Loucy (cell line): ENCODE measurements around the gene KRTAP5-1.
A peak's percentile ranks its signal among the peaks of the same experiment; 100 is the strongest.

ENCODE experiments used
- H2AFZ ChIP-seq: fragments of 200-600 bp; sonication (generic); 2 replicates; pipeline ENCODE4 v1.6.0; 2016; ENCODE audit warnings: antibody characterized with exemption, mild to moderate bottlenecking, low read length, moderate library complexity
- H3F3A ChIP-seq: fragments of 200-600 bp; 2 replicates; pipeline ENCODE4 v1.6.0; 2016; ENCODE audit warnings: antibody characterized with exemption, low read depth, mild to moderate bottlenecking
- H3K27me3 ChIP-seq: fragments of 200-600 bp; sonication (generic); 2 replicates; pipeline ENCODE4 v1.6.1; 2014; ENCODE audit warnings: low read length, mild to moderate bottlenecking; ENCODE audit not compliant: insufficient read depth, poor library complexity, severe bottlenecking
- H3K36me3 ChIP-seq: fragments of 200-600 bp; sonication (generic); 2 replicates; pipeline ENCODE4 v1.6.1; 2016; ENCODE audit warnings: low read length; ENCODE audit not compliant: insufficient read depth
- H3K4me1 ChIP-seq: fragments of 200-600 bp; sonication (generic); 2 replicates; pipeline ENCODE4 v1.5.1; 2014; ENCODE audit warnings: low read length, mild to moderate bottlenecking; ENCODE audit not compliant: insufficient read depth, poor library complexity, severe bottlenecking
- H3K4me2 ChIP-seq: fragments of 200-600 bp; sonication (generic); 2 replicates; pipeline ENCODE4 v1.6.0; 2014; ENCODE audit warnings: antibody characterized with exemption, low read length, low read depth, mild to moderate bottlenecking; ENCODE audit not compliant: poor library complexity, severe bottlenecking
- H3K4me3 ChIP-seq: fragments of 200-600 bp; sonication (generic); 2 replicates; pipeline ENCODE4 v1.5.1; 2014; ENCODE audit warnings: low read length, mild to moderate bottlenecking, mixed read lengths; ENCODE audit not compliant: poor library complexity, severe bottlenecking
- H3K79me2 ChIP-seq: fragments of 200-600 bp; sonication (generic); 2 replicates; pipeline ENCODE4 v1.6.1; 2014; ENCODE audit warnings: low read length; ENCODE audit not compliant: insufficient read depth
- H3K9ac ChIP-seq: fragments of 200-600 bp; sonication (generic); 2 replicates; pipeline ENCODE4 v1.6.0; 2014; ENCODE audit warnings: mild to moderate bottlenecking, low read depth, low read length, moderate library complexity; ENCODE audit not compliant: poor library complexity, severe bottlenecking
- H3K9me2 ChIP-seq: fragments of 200-600 bp; sonication (generic); replicated peaks from 2 replicates; pipeline ENCODE4 v1.6.1; 2016; ENCODE audit warnings: low read depth, low read length, mixed read lengths
- H3K9me3 ChIP-seq: fragments of 200-600 bp; sonication (generic); 2 replicates; pipeline ENCODE4 v1.6.1; 2014; ENCODE audit warnings: mild to moderate bottlenecking, antibody characterized with exemption, low read length, low read depth; ENCODE audit not compliant: insufficient read depth
- H4K20me1 ChIP-seq: fragments of 200-600 bp; sonication (generic); 2 replicates; pipeline ENCODE4 v1.6.0; 2014; ENCODE audit warnings: antibody characterized with exemption, low read length, mild to moderate bottlenecking; ENCODE audit not compliant: insufficient read depth, poor library complexity, severe bottlenecking
- EZH2phosphoT487 ChIP-seq: fragments of 200-600 bp; IDR thresholded peaks from 2 replicates; pipeline ENCODE4 v1.6.1; 2018; ENCODE audit warnings: antibody characterized with exemption, mild to moderate bottlenecking, moderate library complexity, borderline replicate concordance
- TF ChIP-seq, protein P1 (sequence below): fragments of 200-600 bp; sonication (generic); conservative IDR thresholded peaks from 2 replicates; pipeline ENCODE4 v1.5.1; 2014; ENCODE audit warnings: mild to moderate bottlenecking, antibody characterized with exemption, low read length

KRTAP5-1 gene

DNA sequence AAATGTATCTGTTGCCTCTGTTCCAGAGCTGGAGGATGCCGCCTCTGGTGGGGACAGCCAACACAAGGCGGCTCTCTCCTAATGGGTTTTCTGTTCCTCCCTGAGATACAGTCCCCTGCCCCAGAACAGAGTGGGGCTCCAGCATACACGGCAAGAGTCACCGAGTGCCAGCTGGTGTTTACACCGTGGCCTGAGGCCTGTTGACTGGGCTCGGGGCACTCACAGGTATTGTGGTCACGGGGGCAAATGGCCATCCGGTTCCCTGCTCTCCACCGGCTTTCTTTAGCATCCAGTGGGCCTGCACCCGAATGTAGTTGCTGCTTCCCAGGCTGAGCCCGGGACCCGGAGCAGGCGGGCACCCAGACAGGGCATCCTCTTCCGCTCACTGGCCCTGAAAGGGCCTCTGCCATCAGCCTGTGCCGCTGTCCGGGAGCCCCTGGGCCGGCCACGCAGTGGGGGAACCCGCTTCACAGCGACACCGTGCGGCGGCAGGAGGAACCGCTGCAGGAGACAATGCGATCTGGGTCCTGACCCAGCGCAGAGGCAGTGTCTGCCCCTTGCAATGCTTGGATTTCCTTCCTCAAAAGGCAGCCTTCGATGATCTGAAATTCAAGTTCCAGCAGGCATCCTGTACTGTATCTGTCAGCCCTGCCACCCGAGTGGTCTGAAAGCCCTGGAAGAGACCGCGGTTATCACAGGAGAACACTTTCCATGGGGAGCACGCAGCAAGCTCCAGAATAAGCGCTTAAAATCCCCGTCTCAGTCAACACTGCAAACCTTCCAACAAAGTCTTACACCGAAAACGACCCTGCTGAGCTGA lies 43.6 kb upstream of the KRTAP5-1 start:
- Histone ChIP-seq H3K4me3 (no peak overlapping the region), H4K20me1 (no peaks in the 10 kb centered on the region), H3F3A (no peaks in the 10 kb centered on the region), H3K27me3 (no peaks in the 10 kb centered on the region), H3K9me2 (no peaks in the 10 kb centered on the region), H2AFZ (no peak overlapping the region), H3K9me3 (no peaks in the 10 kb centered on the region), H3K79me2 (no peaks in the 10 kb centered on the region), H3K4me2 (no peak overlapping the region), H3K4me1 (no peaks in the 10 kb centered on the region), H3K36me3 (no peaks in the 10 kb centered on the region), H3K9ac (no peak overlapping the region)
- TF ChIP-seq, protein P1, sequence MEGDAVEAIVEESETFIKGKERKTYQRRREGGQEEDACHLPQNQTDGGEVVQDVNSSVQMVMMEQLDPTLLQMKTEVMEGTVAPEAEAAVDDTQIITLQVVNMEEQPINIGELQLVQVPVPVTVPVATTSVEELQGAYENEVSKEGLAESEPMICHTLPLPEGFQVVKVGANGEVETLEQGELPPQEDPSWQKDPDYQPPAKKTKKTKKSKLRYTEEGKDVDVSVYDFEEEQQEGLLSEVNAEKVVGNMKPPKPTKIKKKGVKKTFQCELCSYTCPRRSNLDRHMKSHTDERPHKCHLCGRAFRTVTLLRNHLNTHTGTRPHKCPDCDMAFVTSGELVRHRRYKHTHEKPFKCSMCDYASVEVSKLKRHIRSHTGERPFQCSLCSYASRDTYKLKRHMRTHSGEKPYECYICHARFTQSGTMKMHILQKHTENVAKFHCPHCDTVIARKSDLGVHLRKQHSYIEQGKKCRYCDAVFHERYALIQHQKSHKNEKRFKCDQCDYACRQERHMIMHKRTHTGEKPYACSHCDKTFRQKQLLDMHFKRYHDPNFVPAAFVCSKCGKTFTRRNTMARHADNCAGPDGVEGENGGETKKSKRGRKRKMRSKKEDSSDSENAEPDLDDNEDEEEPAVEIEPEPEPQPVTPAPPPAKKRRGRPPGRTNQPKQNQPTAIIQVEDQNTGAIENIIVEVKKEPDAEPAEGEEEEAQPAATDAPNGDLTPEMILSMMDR, result peak; percentile 85
- no peak for TF ChIP-seq EZH2phosphoT487

DNA sequence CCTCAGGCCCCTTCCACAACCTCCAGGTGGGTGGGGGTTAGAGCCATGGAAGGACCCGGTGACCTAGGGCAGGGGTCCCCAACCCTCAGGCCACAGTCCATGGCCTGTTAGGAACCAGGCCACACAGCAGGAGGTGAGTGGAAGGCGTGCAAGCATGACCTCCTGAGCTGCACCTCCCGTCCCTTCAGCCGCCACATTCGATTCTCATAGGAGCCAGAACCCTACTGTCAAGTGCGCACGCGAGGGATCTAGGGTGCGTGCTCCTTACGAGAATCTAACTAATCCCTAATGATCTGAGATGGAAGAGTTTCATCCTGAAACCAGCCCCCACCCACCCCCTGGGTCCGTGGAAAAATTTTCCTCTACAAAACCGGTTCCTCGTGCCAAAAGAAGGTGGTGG lies 40.5 kb upstream of the KRTAP5-1 start:
- Histone ChIP-seq H3F3A (no peaks in the 10 kb centered on the region), H3K27me3 (no peaks in the 10 kb centered on the region), H4K20me1 (no peaks in the 10 kb centered on the region), H2AFZ (no peak overlapping the region), H3K79me2 (no peaks in the 10 kb centered on the region), H3K4me1 (no peaks in the 10 kb centered on the region), H3K9me3 (no peaks in the 10 kb centered on the region), H3K36me3 (no peaks in the 10 kb centered on the region), H3K9me2 (no peaks in the 10 kb centered on the region), H3K4me2 (no peak overlapping the region), H3K9ac (no peak overlapping the region), H3K4me3 (no peak overlapping the region)
- TF ChIP-seq, protein P1, result no peak
- no peak for TF ChIP-seq EZH2phosphoT487

DNA sequence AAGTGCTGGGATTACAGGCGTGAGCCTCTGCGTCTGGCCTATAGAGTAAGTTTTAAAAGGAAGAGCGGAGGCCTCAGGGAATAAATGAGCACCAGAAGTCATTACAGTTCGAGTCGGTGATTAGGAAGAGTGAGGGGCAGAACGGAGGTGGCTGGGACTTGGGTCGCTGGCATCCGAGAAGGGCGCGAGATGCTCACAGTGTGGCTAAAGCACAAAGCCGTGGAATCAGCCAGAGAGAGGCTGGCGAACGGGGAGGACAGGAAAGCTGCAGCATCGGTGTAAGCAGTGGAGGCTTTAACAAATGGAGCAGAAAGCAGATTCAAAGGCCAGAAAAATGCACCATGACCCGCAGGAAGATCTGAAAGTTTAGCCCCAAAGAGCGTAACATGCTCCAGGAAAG lies 39.5 kb upstream of the KRTAP5-1 start:
- H2AFZ ChIP-seq, result no peak overlapping the region
- H3F3A ChIP-seq, result no peaks in the 10 kb centered on the region
- H3K4me3 ChIP-seq, result no peak overlapping the region
- TF ChIP-seq EZH2phosphoT487, result no peak
- TF ChIP-seq, protein P1, result no peak
- H4K20me1 ChIP-seq, result no peaks in the 10 kb centered on the region
- no peak overlapping the region for H3K4me2 ChIP-seq
- no peaks in the 10 kb centered on the region for H3K27me3 ChIP-seq
- no peaks in the 10 kb centered on the region for H3K4me1 ChIP-seq
- no peaks in the 10 kb centered on the region for H3K36me3 ChIP-seq
- H3K9ac ChIP-seq, result no peak overlapping the region
- no peaks in the 10 kb centered on the region for H3K79me2 ChIP-seq
- no peaks in the 10 kb centered on the region for H3K9me2 ChIP-seq
- no peaks in the 10 kb centered on the region for H3K9me3 ChIP-seq
